HG02840 (cell line): ENCODE measurements around the gene CAMTA1.
"Not testable (repeated sequence)": the region's sequence is repeated elsewhere in the genome, so short reads cannot be mapped to it uniquely, and the experiment has no call there.

Experiments used
- ATAC-seq: cut with Tn5 transposase; IDR thresholded peaks from one replicate; pipeline ENCODE4 v1.9.1; 2021; ENCODE audit warnings: mild to moderate bottlenecking, moderate library complexity, moderate number of reproducible peaks; ENCODE audit not compliant: unreplicated experiment, low FRiP score

CAMTA1 gene

GRCh38 chr1:7403265-7404045 is 618.2 kb downstream of the CAMTA1 start:
- no peak for ATAC-seq

- ATAC-seq, result no peak
Observed at GRCh38 chr1:7404046-7404742, 618.9 kb downstream of the CAMTA1 start.

DNA sequence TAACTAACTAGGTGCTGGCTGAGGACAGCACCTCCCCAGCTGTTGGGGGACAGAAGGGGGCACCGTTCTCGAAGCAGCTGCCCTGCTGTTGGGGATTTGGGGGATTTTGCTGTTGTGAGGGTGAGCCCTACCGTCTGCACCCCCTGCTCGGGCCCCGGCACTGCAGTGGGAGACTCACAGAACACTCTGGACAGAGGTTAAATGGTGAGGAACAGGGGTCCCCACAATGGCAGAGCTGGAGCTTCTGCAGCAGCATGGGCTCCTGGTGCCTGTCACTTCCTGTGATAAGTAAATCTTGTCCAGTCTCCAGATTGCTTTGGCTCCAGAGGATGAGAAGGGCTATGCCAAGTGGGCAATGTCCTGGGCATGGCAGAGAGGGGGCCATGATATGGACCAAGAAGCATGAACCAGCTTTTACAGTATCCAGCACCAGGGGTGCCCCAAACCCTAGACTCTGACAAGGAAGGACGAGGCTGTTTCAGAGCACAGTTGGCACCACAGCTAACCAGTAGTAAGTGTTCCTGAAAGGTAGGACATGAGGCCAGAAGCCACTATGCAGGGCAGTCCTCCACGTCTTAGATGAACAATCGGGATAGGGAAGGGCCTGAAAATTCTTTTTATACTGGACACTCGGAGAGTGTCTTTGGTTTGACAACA is 620.7 kb downstream of the CAMTA1 start:
- ATAC-seq, result no peak

- no peak for ATAC-seq
Observed at GRCh38 chr1:7406641-7407543, 621.6 kb downstream of the CAMTA1 start.

DNA sequence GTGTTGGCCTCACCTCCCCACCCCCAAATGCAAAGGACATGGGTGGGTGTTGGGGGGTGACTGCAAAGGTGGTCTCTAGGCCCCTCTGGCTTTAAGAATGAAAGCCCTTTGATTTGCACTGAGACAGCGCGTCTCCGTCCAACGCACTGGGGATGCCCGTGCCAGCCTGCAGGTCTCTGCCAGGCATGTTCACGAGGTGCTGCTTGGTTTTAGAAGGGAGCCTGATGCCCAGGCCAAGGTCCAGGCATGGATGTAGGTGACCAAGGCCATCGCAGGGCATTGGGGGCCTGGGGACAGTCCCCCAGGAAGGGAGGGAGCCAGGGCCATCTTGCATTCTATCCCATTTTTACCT is 622.3 kb downstream of the CAMTA1 start:
- no peak for ATAC-seq

GRCh38 chr1:7407980-7408770 is 622.9 kb downstream of the CAMTA1 start:
- ATAC-seq, result no peak

GRCh38 chr1:7408771-7409150 is 623.5 kb downstream of the CAMTA1 start:
- ATAC-seq, result no peak

- no peak for ATAC-seq
Observed at GRCh38 chr1:7409278-7409677, 624.0 kb downstream of the CAMTA1 start.

DNA sequence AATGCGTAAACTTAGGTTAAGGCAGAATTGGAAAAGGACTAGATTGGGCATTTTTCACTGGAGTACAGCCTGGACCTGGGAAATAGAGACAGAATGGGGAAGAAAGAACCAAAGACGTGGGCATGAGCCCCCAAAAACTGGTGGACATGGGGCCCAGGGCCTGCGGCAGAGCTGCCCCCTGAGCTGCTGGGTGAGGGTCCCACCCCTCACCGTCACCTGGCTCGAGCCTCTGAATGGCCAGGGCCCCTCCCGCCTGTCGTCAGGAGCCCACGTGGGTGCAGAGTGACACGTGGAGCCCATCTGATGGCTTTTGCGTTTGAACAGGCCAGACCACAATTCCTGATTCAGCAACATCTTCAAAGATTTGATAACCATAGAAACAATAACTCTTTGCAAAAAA is 624.9 kb downstream of the CAMTA1 start:
- ATAC-seq, result no peak

DNA sequence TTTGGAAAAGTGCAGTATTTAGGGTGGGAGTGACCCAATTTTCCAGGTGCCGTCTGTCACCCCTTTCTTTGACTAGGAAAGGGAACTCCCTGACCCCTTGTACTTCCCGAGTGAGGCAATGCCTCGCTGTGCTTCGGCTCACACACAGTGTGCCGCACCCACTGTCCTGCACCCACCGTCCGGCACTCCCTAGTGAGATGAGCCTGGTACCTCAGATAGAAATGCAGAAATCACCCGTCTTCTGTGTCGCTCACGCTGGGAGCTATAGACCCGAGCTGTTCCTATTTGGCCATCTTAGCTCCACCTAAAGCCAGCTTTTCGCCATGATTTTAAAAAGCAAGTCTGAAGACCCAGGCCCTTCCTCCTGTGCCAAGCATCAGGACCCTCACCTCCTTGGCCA is 632.4 kb downstream of the CAMTA1 start:
- not testable (repeated sequence) for ATAC-seq

GRCh38 chr1:7418442-7419080 is 633.3 kb downstream of the CAMTA1 start:
- ATAC-seq, result no peak

DNA sequence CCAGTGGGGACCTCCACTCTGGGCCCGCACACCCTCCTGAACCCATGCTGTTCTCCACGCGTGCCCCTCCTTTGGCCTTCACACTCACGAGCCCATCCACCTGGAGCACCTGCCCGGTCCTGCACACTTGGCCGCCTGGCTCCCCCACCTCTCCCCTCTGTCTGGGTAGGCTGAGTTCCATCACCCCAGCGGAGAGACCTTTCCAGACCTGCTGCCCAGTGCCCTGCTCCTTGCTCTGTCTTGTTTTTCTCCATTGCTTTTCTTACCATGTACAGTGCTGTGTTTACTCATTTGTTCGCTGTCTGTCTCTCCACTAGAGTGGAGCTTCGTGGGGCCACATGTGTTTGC is 634.8 kb downstream of the CAMTA1 start:
- ATAC-seq, result no peak

GRCh38 chr1:7420470-7421100 is 635.3 kb downstream of the CAMTA1 start:
- ATAC-seq, result no peak

DNA sequence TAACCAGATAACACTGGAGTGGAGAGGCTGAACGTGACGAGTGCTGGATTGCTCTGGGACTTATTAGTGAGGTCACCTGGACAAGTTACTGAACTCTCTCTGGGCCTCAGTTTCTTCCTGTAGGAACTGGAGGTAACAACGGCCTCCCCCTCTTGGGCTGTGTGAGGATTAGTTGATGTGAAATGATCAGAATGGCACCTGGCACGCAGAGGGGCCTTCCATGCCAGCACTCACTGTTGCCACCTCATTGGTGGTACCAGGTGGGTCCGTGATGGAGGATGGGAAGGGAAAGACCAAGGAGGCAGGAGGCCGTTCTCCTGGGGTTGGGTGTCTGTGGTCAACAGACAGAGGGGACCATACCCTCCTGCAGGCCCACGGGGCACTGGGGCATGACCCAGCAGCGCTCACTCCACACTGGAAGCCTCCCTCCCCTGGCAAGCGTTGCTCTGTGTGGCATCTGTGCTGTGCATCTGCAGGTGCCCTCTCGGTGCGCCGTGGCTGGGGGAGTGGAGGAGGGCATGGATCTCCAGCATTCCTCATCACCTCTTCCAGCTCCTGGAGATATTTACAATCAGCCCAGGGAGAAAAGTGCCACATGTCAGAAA is 636.3 kb downstream of the CAMTA1 start:
- no peak for ATAC-seq

- no peak for ATAC-seq
Observed at GRCh38 chr1:7422081-7422480, 636.8 kb downstream of the CAMTA1 start.

GRCh38 chr1:7422561-7422960 is 637.3 kb downstream of the CAMTA1 start:
- no peak for ATAC-seq

- ATAC-seq, result no peak
Observed at GRCh38 chr1:7422966-7423365, 637.7 kb downstream of the CAMTA1 start.

- ATAC-seq, result no peak
Observed at GRCh38 chr1:7424352-7424890, 639.2 kb downstream of the CAMTA1 start.
